Omental fat pad (tissue), 4 donors: ENCODE measurements around the gene HSD17B4. TPM values are rescaled to one million over a fixed set of nuclear protein-coding genes. Genes with fewer than 3 reads are reported as not detected.
"Not testable (repeated sequence)": the region's sequence is repeated elsewhere in the genome, so short reads cannot be mapped to it uniquely, and the experiment has no call there.

Source experiments
- ATAC-seq: fragments of 150-250 bp; one replicate; pipeline ENCODE4 v1.9.1; 2016; ENCODE audit warnings: mild to moderate bottlenecking, moderate library complexity; ENCODE audit not compliant: low FRiP score
- DNase-seq: peaks from one replicate; pipeline ENCODE4 v3.0.0-alpha.2; 2019; ENCODE audit warnings: low spot score
- CTCF ChIP-seq, 3 donors: fragments of 450-650 bp; IDR thresholded peaks; one replicate each; pipeline ENCODE4 v1.5.1; 2016 to 2017; ENCODE audit warnings: antibody characterized with exemption in 3 of 3, mild to moderate bottlenecking in 3 of 3, moderate library complexity in 2 of 3
- total RNA-seq, 4 donors: library from RNA; depleted of rRNA; stranded (reverse); fragments of >200 nt; gene quantifications; one replicate each; pipeline ENCODE4 v1.1.0, GENCODE V29; 2016

The HSD17B4 gene
- total RNA-seq, 4 donors from 2014 or later, result 159 to 225 (median 220) TPM

GRCh38 chr5:119473241-119473640 is 20.9 kb downstream of the HSD17B4 start:
- TF ChIP-seq CTCF (IDR thresholded peaks at IDR 0.05), result no peak
- DNase-seq (no peak), ATAC-seq (no peak)

- TF ChIP-seq CTCF (IDR thresholded peaks at IDR 0.05), result no peak
- DNase-seq (no peak), ATAC-seq (no peak)
Observed at GRCh38 chr5:119476341-119476740, 24.0 kb downstream of the HSD17B4 start.

DNA sequence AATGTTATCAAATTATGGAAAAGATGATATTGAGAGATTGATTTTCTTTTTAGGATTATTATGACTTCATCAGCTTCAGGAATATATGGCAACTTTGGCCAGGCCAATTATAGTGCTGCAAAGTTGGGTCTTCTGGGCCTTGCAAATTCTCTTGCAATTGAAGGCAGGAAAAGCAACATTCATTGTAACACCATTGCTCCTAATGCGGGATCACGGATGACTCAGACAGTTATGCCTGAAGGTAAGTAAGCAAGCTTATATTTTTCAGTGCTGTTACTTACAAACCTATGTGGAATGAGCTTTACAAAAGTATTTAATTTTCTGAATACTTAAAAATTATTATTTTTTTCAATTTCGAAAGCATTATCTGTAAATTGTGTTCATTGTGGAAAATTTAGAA is 26.5 kb downstream of the HSD17B4 start:
- DNase-seq (no peak), ATAC-seq (no peak)
- TF ChIP-seq CTCF (IDR thresholded peaks at IDR 0.05), result no peak

GRCh38 chr5:119480629-119481028 is 28.3 kb downstream of the HSD17B4 start:
- not testable (repeated sequence) for ATAC-seq, DNase-seq

DNA sequence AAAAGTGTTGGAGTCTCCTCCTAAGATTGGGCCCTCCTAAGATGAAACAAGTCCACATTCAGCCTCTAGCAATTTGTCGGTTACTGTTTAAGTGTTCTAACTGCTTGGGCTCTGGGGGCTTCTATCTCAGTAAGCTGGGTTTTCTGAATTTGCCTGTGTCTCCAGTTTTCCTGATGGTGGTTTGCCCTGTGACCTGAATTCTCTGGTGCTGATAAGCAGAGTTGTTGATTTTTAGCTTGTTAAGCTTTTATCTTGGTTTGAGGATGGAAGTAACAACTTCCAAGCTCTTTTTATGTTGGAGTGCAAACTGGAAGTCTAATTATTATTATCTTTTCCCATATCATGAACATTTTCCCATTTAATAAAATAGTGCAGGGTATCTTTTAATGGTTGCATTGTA is 30.9 kb downstream of the HSD17B4 start:
- TF ChIP-seq CTCF (IDR thresholded peaks at IDR 0.05), result no peak
- no peak for ATAC-seq

DNA sequence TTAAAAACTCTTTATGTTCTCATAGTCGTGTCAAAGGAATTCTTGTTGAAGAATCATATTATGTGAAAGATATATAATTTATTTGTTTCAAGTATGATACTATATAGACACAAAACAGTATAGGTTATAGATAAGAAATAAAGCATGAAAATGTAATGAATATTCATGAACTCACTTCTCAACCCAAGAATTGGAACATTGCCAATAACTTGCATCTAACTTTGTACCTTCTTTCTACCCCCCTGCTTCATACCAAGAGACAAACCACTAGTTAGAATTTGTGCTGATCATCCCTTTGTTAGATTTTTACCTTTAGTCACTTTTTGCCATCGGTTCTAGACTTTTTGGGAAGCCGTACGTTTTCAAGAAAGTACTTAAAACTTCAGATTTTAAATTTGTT is 32.6 kb downstream of the HSD17B4 start:
- no peak for TF ChIP-seq CTCF (IDR thresholded peaks at IDR 0.05)

More for the DNA sequence above, 30.9 kb downstream of the HSD17B4 start:
- DNase-seq, result no peak

GRCh38 chr5:119501671-119502179 is 49.4 kb downstream of the HSD17B4 start:
- DNase-seq (no peak), ATAC-seq (no peak)
- no peak for TF ChIP-seq CTCF (IDR thresholded peaks at IDR 0.05)

More for the DNA sequence above, 32.6 kb downstream of the HSD17B4 start:
- ATAC-seq (no peak), DNase-seq (no peak)

DNA sequence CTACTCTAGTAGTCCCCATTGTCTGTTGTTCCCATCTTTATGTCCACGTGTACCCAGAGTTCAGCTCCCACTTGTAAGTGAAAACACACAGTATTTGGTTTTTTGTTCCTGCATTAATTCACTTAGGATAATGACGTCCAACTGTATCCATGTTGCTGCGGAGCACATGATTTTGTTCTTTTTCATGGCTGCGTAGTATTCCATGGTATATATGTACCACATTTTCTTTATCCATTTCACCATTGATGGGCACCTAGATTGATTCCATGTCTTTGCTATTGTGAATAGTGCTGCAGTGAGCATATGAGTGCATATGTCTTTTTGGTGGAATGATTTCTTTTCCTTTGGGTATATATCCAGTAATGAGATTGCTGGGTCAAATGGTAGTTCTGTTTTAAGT is 51.6 kb downstream of the HSD17B4 start:
- ATAC-seq, DNase-seq: not testable (repeated sequence)
